Measurements from ENCODE around the gene WDR88. TPM values are rescaled to one million over a fixed set of nuclear protein-coding genes. Genes with fewer than 3 reads are reported as not detected.
"Not testable (repeated sequence)": the region's sequence is repeated elsewhere in the genome, so short reads cannot be mapped to it uniquely, and the experiment has no call there.

The WDR88 gene
- total RNA-seq, 2 donors from 2014 or later = not detected

GRCh38 chr19:33124207-33125098 lies 7.5 kb upstream of the WDR88 start:
- DNase-seq (ENCODE audit: low spot score) = no peak
- intact Hi-C loops (cut with DNase I) = no loop called here

- no peak for DNase-seq (ENCODE audit: low spot score)
- intact Hi-C loops (cut with DNase I) = no loop called here
Observed at GRCh38 chr19:33125929-33126388, 6.0 kb upstream of the WDR88 start.

GRCh38 chr19:33126712-33127111 lies 5.2 kb upstream of the WDR88 start:
- intact Hi-C loops (cut with DNase I); DNase-seq (ENCODE audit: low spot score): not testable (repeated sequence)

GRCh38 chr19:33129901-33130300 lies 2.0 kb upstream of the WDR88 start:
- DNase-seq (ENCODE audit: low spot score) = no peak
- intact Hi-C loops (cut with DNase I) = loop anchor here in 1 of 2 donors (10.0 kb wide), 1 partner anchor 65 kb away; the partner anchor contains the start of gene LRP3

GRCh38 chr19:33130433-33130832 lies 1.5 kb upstream of the WDR88 start:
- intact Hi-C loops (cut with DNase I) = loop anchor here in 1 of 2 donors (10.0 kb wide), 1 partner anchor 64 kb away; the partner anchor contains the start of gene LRP3
- no peak for DNase-seq (ENCODE audit: low spot score)

- intact Hi-C loops (cut with DNase I) = loop anchor here in 1 of 2 donors (10.0 kb wide), 1 partner anchor 62 kb away; the partner anchor contains the start of gene LRP3
Observed at GRCh38 chr19:33132425-33132824, 511 bp downstream of the WDR88 start.

GRCh38 chr19:33133438-33134031 lies 1.6 kb downstream of the WDR88 start:
- no peak for DNase-seq (ENCODE audit: low spot score)
- intact Hi-C loops (cut with DNase I) = loop anchor here in 1 of 2 donors (10.0 kb wide), 1 partner anchor 61 kb away; the partner anchor contains the start of gene LRP3

More at GRCh38 chr19:33132425-33132824, 511 bp downstream of the WDR88 start:
- no peak for DNase-seq (ENCODE audit: low spot score)

- no peak for DNase-seq (ENCODE audit: low spot score)
- intact Hi-C loops (cut with DNase I) = loop anchor here in 1 of 2 donors (10.0 kb wide), 1 partner anchor 60 kb away; the partner anchor contains the start of gene LRP3
Observed at GRCh38 chr19:33134571-33135041, 2.7 kb downstream of the WDR88 start.

GRCh38 chr19:33139165-33139564 lies 7.3 kb downstream of the WDR88 start:
- DNase-seq (ENCODE audit: low spot score) = no peak
- intact Hi-C loops (cut with DNase I) = loop anchor here in 1 of 2 donors (10.0 kb wide), 1 partner anchor 56 kb away; the partner anchor contains the start of gene LRP3

GRCh38 chr19:33143897-33144405 lies 12.0 kb downstream of the WDR88 start:
- peak; percentile 88 for DNase-seq (ENCODE audit: low spot score)
- intact Hi-C loops (cut with DNase I) = loop anchor here in 1 of 2 donors (10.0 kb wide), 1 partner anchor 271 kb away; no protein-coding TSS in a partner anchor

- intact Hi-C loops (cut with DNase I) = loop anchor here in 1 of 2 donors (10.0 kb wide), 1 partner anchor 269 kb away; no protein-coding TSS in a partner anchor
- no peak for DNase-seq (ENCODE audit: low spot score)
Observed at GRCh38 chr19:33146209-33146608, 14.3 kb downstream of the WDR88 start.

- intact Hi-C loops (cut with DNase I) = loop anchor here in 1 of 2 donors (10.0 kb wide), 1 partner anchor 267 kb away; no protein-coding TSS in a partner anchor
- no peak for DNase-seq (ENCODE audit: low spot score)
Observed at GRCh38 chr19:33147538-33147937, 15.6 kb downstream of the WDR88 start.

- intact Hi-C loops (cut with DNase I) = loop anchor here in 1 of 2 donors (2.0 kb wide), 1 partner anchor 26 kb away; no protein-coding TSS in a partner anchor
Observed at GRCh38 chr19:33150852-33151518, 19.1 kb downstream of the WDR88 start.

GRCh38 chr19:33152176-33152575 lies 20.3 kb downstream of the WDR88 start:
- DNase-seq (ENCODE audit: low spot score) = no peak
- intact Hi-C loops (cut with DNase I) = no loop called here

More at GRCh38 chr19:33150852-33151518, 19.1 kb downstream of the WDR88 start:
- DNase-seq (ENCODE audit: low spot score) = no peak

- intact Hi-C loops (cut with DNase I); DNase-seq (ENCODE audit: low spot score): not testable (repeated sequence)
Observed at GRCh38 chr19:33152625-33153024, 20.7 kb downstream of the WDR88 start.

GRCh38 chr19:33154313-33154712 lies 22.4 kb downstream of the WDR88 start:
- DNase-seq (ENCODE audit: low spot score) = peak; percentile 8
- intact Hi-C loops (cut with DNase I) = not testable (repeated sequence)

GRCh38 chr19:33156334-33156733 lies 24.4 kb downstream of the WDR88 start:
- intact Hi-C loops (cut with DNase I) = no loop called here
- DNase-seq (ENCODE audit: low spot score) = no peak

- intact Hi-C loops (cut with DNase I) = no loop called here
- DNase-seq (ENCODE audit: low spot score) = peak; percentile 31
Observed at GRCh38 chr19:33157906-33158305, 26.0 kb downstream of the WDR88 start.

- no peak for DNase-seq (ENCODE audit: low spot score)
- intact Hi-C loops (cut with DNase I) = no loop called here
Observed at GRCh38 chr19:33158365-33158764, 26.5 kb downstream of the WDR88 start.

Data from posterior vena cava (tissue), 2 donors.